ENCODE data around the gene CHRNA1. TPM values are rescaled to one million over a fixed set of nuclear protein-coding genes. Genes with fewer than 3 reads are reported as not detected.
A peak's percentile ranks its signal among the peaks of the same experiment; 100 is the strongest.

Gene CHRNA1
- polyA plus RNA-seq, 2 donors, result 0.05 TPM; not detected in 1

DNA sequence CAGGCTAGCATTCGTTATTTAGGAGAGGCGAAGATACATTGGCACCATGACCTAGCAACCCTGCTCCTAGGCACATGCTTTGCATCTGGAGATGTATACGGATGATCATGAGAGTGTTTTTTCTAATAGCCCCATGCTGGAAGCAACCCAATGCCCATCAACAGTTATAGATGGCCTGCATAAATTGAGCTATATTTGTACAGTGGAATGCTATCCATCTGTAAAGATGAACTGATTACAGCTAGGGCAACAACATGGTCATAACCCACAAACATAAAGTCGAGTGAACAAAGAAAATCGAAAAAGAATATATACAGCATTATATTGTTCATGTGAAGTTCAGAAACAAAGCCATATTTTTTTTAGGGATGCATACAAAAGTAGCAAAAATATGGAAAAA, 20.6 kb upstream of the CHRNA1 start:
- H3K4me1 ChIP-seq (ENCODE audit: control insufficient read depth in 2 of 2, insufficient read depth in 2 of 2, low read length in 1 of 2), result no peaks in the 10 kb centered on the region
- WGBS, 2 donors, result 86 to 90% methylated on average over 5 of the region's 5 CpGs
- H3K27me3 ChIP-seq (ENCODE audit: control insufficient read depth in 1 of 2, insufficient read depth in 2 of 2, low read length in 2 of 2), result no peaks in the 10 kb centered on the region
- H3K9me3 ChIP-seq (ENCODE audit: control insufficient read depth in 2 of 2, insufficient read depth in 1 of 2, low read depth in 1 of 2, low read length in 1 of 2), result no peaks in the 10 kb centered on the region
- no peak overlapping the region for H3K4me3 ChIP-seq (ENCODE audit: low read depth in 1 of 2, low read length in 2 of 2)
- H3K27ac ChIP-seq (ENCODE audit: low read depth in 2 of 2, low read length in 1 of 2), result no peak overlapping the region
- H3K36me3 ChIP-seq (ENCODE audit: control insufficient read depth in 2 of 2, insufficient read depth in 2 of 2, low read length in 1 of 2), result no peaks in the 10 kb centered on the region

DNA sequence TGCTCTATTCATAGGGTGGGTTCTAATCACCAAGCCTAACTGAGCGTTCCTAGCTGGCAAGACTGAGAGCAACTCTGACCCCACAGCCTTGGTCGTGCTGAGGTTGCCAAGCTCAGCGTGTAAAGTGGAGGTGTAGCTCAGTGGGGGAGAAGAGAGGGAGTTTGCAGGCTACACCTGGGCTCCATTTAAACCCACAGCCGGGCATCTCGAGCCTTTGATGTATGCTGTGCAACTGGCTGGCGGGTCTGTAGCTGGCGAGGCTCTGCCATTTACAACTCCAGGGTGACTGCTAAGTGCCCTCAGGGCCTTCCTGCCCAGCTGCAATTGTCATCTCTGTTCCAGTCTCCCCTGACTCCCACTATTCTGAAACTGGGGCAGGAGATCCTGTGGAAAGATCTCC, 20.0 kb upstream of the CHRNA1 start:
- Histone ChIP-seq H3K27ac (ENCODE audit: low read depth in 2 of 2, low read length in 1 of 2) (no peak overlapping the region), H3K27me3 (ENCODE audit: control insufficient read depth in 1 of 2, insufficient read depth in 2 of 2, low read length in 2 of 2) (no peaks in the 10 kb centered on the region), H3K4me1 (ENCODE audit: control insufficient read depth in 2 of 2, insufficient read depth in 2 of 2, low read length in 1 of 2) (no peaks in the 10 kb centered on the region), H3K9me3 (ENCODE audit: control insufficient read depth in 2 of 2, insufficient read depth in 1 of 2, low read depth in 1 of 2, low read length in 1 of 2) (no peaks in the 10 kb centered on the region), H3K4me3 (ENCODE audit: low read depth in 1 of 2, low read length in 2 of 2) (no peak overlapping the region), H3K36me3 (ENCODE audit: control insufficient read depth in 2 of 2, insufficient read depth in 2 of 2, low read length in 1 of 2) (no peaks in the 10 kb centered on the region)
- 84 to 91% methylated on average over 7 of the region's 7 CpGs for WGBS, 2 donors

- H3K36me3 ChIP-seq (ENCODE audit: control insufficient read depth in 2 of 2, insufficient read depth in 2 of 2, low read length in 1 of 2), result no peaks in the 10 kb centered on the region
- WGBS, 2 donors, result 63 to 66% methylated on average over 11 of the region's 11 CpGs
- no peaks in the 10 kb centered on the region for H3K27me3 ChIP-seq (ENCODE audit: control insufficient read depth in 1 of 2, insufficient read depth in 2 of 2, low read length in 2 of 2)
- H3K4me3 ChIP-seq (ENCODE audit: low read depth in 1 of 2, low read length in 2 of 2), result no peak overlapping the region
- no peaks in the 10 kb centered on the region for H3K4me1 ChIP-seq (ENCODE audit: control insufficient read depth in 2 of 2, insufficient read depth in 2 of 2, low read length in 1 of 2)
- H3K27ac ChIP-seq (ENCODE audit: low read depth in 2 of 2, low read length in 1 of 2), result no peak overlapping the region
- H3K9me3 ChIP-seq (ENCODE audit: control insufficient read depth in 2 of 2, insufficient read depth in 1 of 2, low read depth in 1 of 2, low read length in 1 of 2), result no peaks in the 10 kb centered on the region
Observed at GRCh38 chr2:174781996-174782395, 17.7 kb upstream of the CHRNA1 start.

GRCh38 chr2:174781298-174781697, 17.0 kb upstream of the CHRNA1 start:
- Histone ChIP-seq H3K4me1 (ENCODE audit: control insufficient read depth in 2 of 2, insufficient read depth in 2 of 2, low read length in 1 of 2) (no peaks in the 10 kb centered on the region), H3K36me3 (ENCODE audit: control insufficient read depth in 2 of 2, insufficient read depth in 2 of 2, low read length in 1 of 2) (no peaks in the 10 kb centered on the region), H3K4me3 (ENCODE audit: low read depth in 1 of 2, low read length in 2 of 2) (no peak overlapping the region), H3K27ac (ENCODE audit: low read depth in 2 of 2, low read length in 1 of 2) (no peak overlapping the region), H3K9me3 (ENCODE audit: control insufficient read depth in 2 of 2, insufficient read depth in 1 of 2, low read depth in 1 of 2, low read length in 1 of 2) (no peaks in the 10 kb centered on the region), H3K27me3 (ENCODE audit: control insufficient read depth in 1 of 2, insufficient read depth in 2 of 2, low read length in 2 of 2) (no peaks in the 10 kb centered on the region)
- 86 to 89% methylated on average over 9 of the region's 9 CpGs for WGBS, 2 donors

DNA sequence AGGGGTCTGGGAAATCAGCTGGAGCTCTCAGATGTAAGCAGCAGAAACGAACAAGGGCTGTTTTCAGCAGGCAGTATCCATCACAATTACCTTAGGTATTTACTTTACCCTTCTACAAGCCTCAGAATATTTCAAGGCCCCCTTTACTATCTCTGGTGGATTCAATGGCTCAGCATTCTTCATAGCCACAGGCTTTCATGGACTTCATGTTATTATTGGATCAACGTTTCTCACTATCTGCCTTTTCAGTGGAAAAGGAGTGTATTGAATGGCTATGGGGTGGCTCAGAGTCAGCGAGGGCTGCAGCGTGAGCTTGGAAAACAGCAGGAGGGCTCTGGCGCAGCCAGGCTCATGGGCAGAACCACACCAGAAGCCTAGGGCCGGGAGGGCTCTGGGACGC, 16.6 kb upstream of the CHRNA1 start:
- WGBS, 2 donors, result 82 to 83% methylated on average over 6 to 7 of the region's 7 CpGs

DNA sequence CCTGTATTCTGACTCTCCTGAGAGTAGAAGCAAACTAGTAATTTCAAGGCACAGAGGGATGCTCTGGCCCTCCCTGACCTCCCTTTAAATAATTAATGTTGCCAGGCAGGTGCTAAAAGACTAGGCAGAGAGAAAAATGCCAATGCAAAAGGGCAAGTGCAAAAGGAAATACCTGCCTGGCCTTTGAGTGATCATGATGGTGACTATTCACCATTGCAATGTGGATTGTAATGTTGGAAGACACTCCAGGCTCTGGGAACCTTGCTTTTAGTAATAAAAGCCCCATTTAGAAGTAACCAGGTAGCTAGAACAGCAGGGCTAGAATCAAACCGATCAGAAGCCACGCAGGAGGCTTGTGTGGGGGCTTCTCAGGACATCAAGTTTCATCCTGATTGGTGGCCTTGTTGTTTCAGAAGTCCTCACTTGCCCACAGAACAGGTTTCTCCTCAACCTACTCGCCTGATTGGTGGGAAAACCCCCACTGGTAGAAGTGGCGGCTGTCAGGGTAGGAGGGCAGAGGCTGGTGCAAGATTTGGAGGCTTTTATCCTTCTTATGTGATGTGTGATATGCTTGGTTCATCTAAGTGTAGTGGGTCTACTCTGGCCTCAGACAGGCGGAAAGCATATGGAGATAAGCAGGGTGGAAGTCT, 16.0 kb upstream of the CHRNA1 start:
- Histone ChIP-seq H3K36me3 (ENCODE audit: control insufficient read depth in 2 of 2, insufficient read depth in 2 of 2, low read length in 1 of 2) (no peaks in the 10 kb centered on the region), H3K4me3 (ENCODE audit: low read depth in 1 of 2, low read length in 2 of 2) (no peak overlapping the region), H3K27me3 (ENCODE audit: control insufficient read depth in 1 of 2, insufficient read depth in 2 of 2, low read length in 2 of 2) (no peaks in the 10 kb centered on the region), H3K4me1 (ENCODE audit: control insufficient read depth in 2 of 2, insufficient read depth in 2 of 2, low read length in 1 of 2) (no peaks in the 10 kb centered on the region), H3K27ac (ENCODE audit: low read depth in 2 of 2, low read length in 1 of 2) (no peak overlapping the region), H3K9me3 (ENCODE audit: control insufficient read depth in 2 of 2, insufficient read depth in 1 of 2, low read depth in 1 of 2, low read length in 1 of 2) (no peaks in the 10 kb centered on the region)
- WGBS, 2 donors, result 85 to 86% methylated on average over 5 of the region's 5 CpGs

More for the DNA sequence above, 16.6 kb upstream of the CHRNA1 start:
- Histone ChIP-seq H3K4me3 (ENCODE audit: low read depth in 1 of 2, low read length in 2 of 2) (no peak overlapping the region), H3K4me1 (ENCODE audit: control insufficient read depth in 2 of 2, insufficient read depth in 2 of 2, low read length in 1 of 2) (no peaks in the 10 kb centered on the region), H3K9me3 (ENCODE audit: control insufficient read depth in 2 of 2, insufficient read depth in 1 of 2, low read depth in 1 of 2, low read length in 1 of 2) (no peaks in the 10 kb centered on the region), H3K27me3 (ENCODE audit: control insufficient read depth in 1 of 2, insufficient read depth in 2 of 2, low read length in 2 of 2) (no peaks in the 10 kb centered on the region), H3K27ac (ENCODE audit: low read depth in 2 of 2, low read length in 1 of 2) (no peak overlapping the region), H3K36me3 (ENCODE audit: control insufficient read depth in 2 of 2, insufficient read depth in 2 of 2, low read length in 1 of 2) (no peaks in the 10 kb centered on the region)

- 75 to 81% methylated on average over 5 of the region's 5 CpGs for WGBS, 2 donors
Observed at GRCh38 chr2:174779361-174779928, 15.2 kb upstream of the CHRNA1 start.

DNA sequence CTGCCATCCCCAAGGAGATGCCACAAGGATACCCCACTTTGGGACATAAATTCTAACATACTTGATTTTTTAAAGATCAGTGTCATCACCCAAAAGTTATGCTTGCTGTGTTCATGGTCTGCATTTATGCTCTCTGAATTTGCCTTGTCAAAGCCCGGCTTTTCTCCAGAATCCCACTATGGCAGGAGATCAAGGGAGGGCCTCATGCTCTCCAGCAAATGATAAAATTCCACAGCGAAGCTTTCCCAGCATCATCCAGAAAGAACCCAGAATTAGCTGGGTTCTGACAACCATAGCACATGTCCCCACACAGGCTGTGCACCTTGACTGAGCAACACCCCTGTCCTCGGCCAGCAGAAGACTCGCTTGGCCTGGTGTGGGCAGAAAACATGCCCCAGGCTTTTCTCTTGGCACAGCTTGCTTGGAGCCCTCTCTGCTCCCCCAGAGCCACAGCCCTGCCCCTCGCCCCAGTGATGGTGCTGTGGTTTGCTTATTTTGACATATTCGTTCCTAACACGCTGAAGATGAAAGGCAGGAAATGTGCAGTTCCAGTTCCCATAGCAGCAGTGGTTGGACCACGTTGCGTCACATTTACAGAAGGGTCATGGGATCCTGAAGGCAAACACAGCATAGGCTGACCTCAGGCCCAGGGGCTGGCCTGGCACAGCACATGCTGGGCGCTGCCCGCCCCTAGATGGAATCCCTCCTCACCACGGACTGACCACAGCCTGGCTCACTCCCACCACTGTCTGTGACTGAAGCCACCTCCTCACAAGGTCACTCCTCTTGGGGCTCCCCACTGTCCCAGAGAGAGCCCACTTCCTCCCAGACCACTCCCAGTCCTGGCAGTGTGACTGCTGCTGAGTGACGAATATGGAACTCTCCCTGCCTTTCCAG, 14.1 kb upstream of the CHRNA1 start:
- no peaks in the 10 kb centered on the region for H3K4me1 ChIP-seq (ENCODE audit: control insufficient read depth in 2 of 2, insufficient read depth in 2 of 2, low read length in 1 of 2)
- H3K4me3 ChIP-seq (ENCODE audit: low read depth in 1 of 2, low read length in 2 of 2), result no peak overlapping the region
- H3K27me3 ChIP-seq (ENCODE audit: control insufficient read depth in 1 of 2, insufficient read depth in 2 of 2, low read length in 2 of 2), result no peaks in the 10 kb centered on the region
- no peaks in the 10 kb centered on the region for H3K36me3 ChIP-seq (ENCODE audit: control insufficient read depth in 2 of 2, insufficient read depth in 2 of 2, low read length in 1 of 2)
- H3K27ac ChIP-seq (ENCODE audit: low read depth in 2 of 2, low read length in 1 of 2), result peak overlapping the region; percentile 14 to 44
- H3K9me3 ChIP-seq (ENCODE audit: control insufficient read depth in 2 of 2, insufficient read depth in 1 of 2, low read depth in 1 of 2, low read length in 1 of 2), result no peaks in the 10 kb centered on the region
- WGBS, 2 donors, result 49 to 64% methylated on average over 13 of the region's 13 CpGs

More at GRCh38 chr2:174779361-174779928, 15.2 kb upstream of the CHRNA1 start:
- no peaks in the 10 kb centered on the region for H3K27me3 ChIP-seq (ENCODE audit: control insufficient read depth in 1 of 2, insufficient read depth in 2 of 2, low read length in 2 of 2)
- H3K9me3 ChIP-seq (ENCODE audit: control insufficient read depth in 2 of 2, insufficient read depth in 1 of 2, low read depth in 1 of 2, low read length in 1 of 2), result no peaks in the 10 kb centered on the region
- no peak overlapping the region for H3K4me3 ChIP-seq (ENCODE audit: low read depth in 1 of 2, low read length in 2 of 2)
- no peak overlapping the region for H3K27ac ChIP-seq (ENCODE audit: low read depth in 2 of 2, low read length in 1 of 2)
- no peaks in the 10 kb centered on the region for H3K4me1 ChIP-seq (ENCODE audit: control insufficient read depth in 2 of 2, insufficient read depth in 2 of 2, low read length in 1 of 2)
- H3K36me3 ChIP-seq (ENCODE audit: control insufficient read depth in 2 of 2, insufficient read depth in 2 of 2, low read length in 1 of 2), result no peaks in the 10 kb centered on the region

GRCh38 chr2:174777347-174778084, 13.2 kb upstream of the CHRNA1 start:
- no peaks in the 10 kb centered on the region for H3K9me3 ChIP-seq (ENCODE audit: control insufficient read depth in 2 of 2, insufficient read depth in 1 of 2, low read depth in 1 of 2, low read length in 1 of 2)
- H3K27me3 ChIP-seq (ENCODE audit: control insufficient read depth in 1 of 2, insufficient read depth in 2 of 2, low read length in 2 of 2), result no peaks in the 10 kb centered on the region
- H3K4me1 ChIP-seq (ENCODE audit: control insufficient read depth in 2 of 2, insufficient read depth in 2 of 2, low read length in 1 of 2), result no peaks in the 10 kb centered on the region
- H3K4me3 ChIP-seq (ENCODE audit: low read depth in 1 of 2, low read length in 2 of 2), result no peak overlapping the region
- no peaks in the 10 kb centered on the region for H3K36me3 ChIP-seq (ENCODE audit: control insufficient read depth in 2 of 2, insufficient read depth in 2 of 2, low read length in 1 of 2)
- WGBS, 2 donors, result 61 to 77% methylated on average over 5 of the region's 5 CpGs
- H3K27ac ChIP-seq (ENCODE audit: low read depth in 2 of 2, low read length in 1 of 2), result no peak overlapping the region

Measured in esophagus (tissue), 2 donors.